Neural progenitor cell (in vitro differentiated cells): ENCODE results near the gene NPM1. TPM values are rescaled to one million over a fixed set of nuclear protein-coding genes. Genes with fewer than 3 reads are reported as not detected.

Source experiments
- DNase-seq: peaks from one replicate; pipeline ENCODE4 v3.0.0-alpha.2; 2016; ENCODE audit warnings: low spot score
- H2AFZ ChIP-seq: fragments of 200-600 bp; sonication (generic); replicated peaks from 2 replicates; pipeline ENCODE4 v1.6.1; 2016; ENCODE audit warnings: antibody characterized with exemption
- H3F3A ChIP-seq: fragments of 200-600 bp; sonication (generic); 2 replicates; pipeline ENCODE4 v1.6.1; 2016; ENCODE audit warnings: antibody characterized with exemption, low read depth
- H3K27ac ChIP-seq: fragments of 200-600 bp; sonication (generic); 2 replicates; pipeline ENCODE4 v1.5.1; 2016; ENCODE audit warnings: mild to moderate bottlenecking
- H3K27me3 ChIP-seq: fragments of 200-600 bp; sonication (generic); 2 replicates; pipeline ENCODE4 v1.6.1; 2016; ENCODE audit warnings: mild to moderate bottlenecking, moderate library complexity
- H3K36me3 ChIP-seq: fragments of 200-600 bp; sonication (generic); 2 replicates; pipeline ENCODE4 v1.5.1; 2016
- H3K4me1 ChIP-seq: fragments of 200-600 bp; sonication (generic); 2 replicates; pipeline ENCODE4 v1.6.1; 2016; ENCODE audit warnings: mixed run types
- H3K4me2 ChIP-seq: fragments of 200-600 bp; sonication (generic); 2 replicates; pipeline ENCODE4 v1.6.1; 2016
- H3K4me3 ChIP-seq: fragments of 200-600 bp; sonication (generic); 2 replicates; pipeline ENCODE4 v1.5.1; 2016
- H3K79me2 ChIP-seq: fragments of 200-600 bp; sonication (generic); 2 replicates; pipeline ENCODE4 v1.6.1; 2016; ENCODE audit warnings: low read depth
- H3K9ac ChIP-seq: fragments of 200-600 bp; sonication (generic); 2 replicates; pipeline ENCODE4 v1.6.1; 2016
- H3K9me3 ChIP-seq: fragments of 200-600 bp; sonication (generic); 2 replicates; pipeline ENCODE4 v1.5.1; 2016; ENCODE audit warnings: low read depth
- H4K20me1 ChIP-seq: fragments of 200-600 bp; sonication (generic); 2 replicates; pipeline ENCODE4 v1.6.1; 2016; ENCODE audit warnings: low read depth
- H3K27ac Mint-ChIP-seq: 3 replicates; pipeline ENCODE4 v1.8.0; 2021; ENCODE audit warnings: mixed read lengths
- H3K27me3 Mint-ChIP-seq: 2 replicates; pipeline ENCODE4 v1.8.0; 2022; ENCODE audit warnings: low read depth, mild to moderate bottlenecking, inconsistent platforms, moderate library complexity, mixed read lengths; ENCODE audit not compliant: insufficient read depth
- H3K36me3 Mint-ChIP-seq: 3 replicates; pipeline ENCODE4 v1.8.0; 2021; ENCODE audit warnings: mixed read lengths
- H3K4me1 Mint-ChIP-seq: 3 replicates; pipeline ENCODE4 v1.8.0; 2021; ENCODE audit warnings: mixed read lengths
- H3K4me3 Mint-ChIP-seq: 3 replicates; pipeline ENCODE4 v1.8.0; 2021; ENCODE audit warnings: mild to moderate bottlenecking, moderate library complexity, mixed read lengths
- H3K9me3 Mint-ChIP-seq: 3 replicates; pipeline ENCODE4 v1.8.0; 2020; ENCODE audit warnings: mixed read lengths
- EZH2 ChIP-seq: fragments of 200-600 bp; sonication (generic); IDR thresholded peaks from 2 replicates; pipeline ENCODE4 v1.6.1; 2017; ENCODE audit warnings: antibody characterized with exemption, mild to moderate bottlenecking, moderate library complexity
- EZH2phosphoT487 ChIP-seq: fragments of 200-600 bp; sonication (generic); IDR thresholded peaks from 2 replicates; pipeline ENCODE4 v1.6.1; 2017; ENCODE audit warnings: antibody characterized with exemption
- total RNA-seq: library from RNA; depleted of rRNA; stranded (reverse); fragments of >200 nt; gene quantifications from 2 replicates; pipeline ENCODE4 v1.2.3, GENCODE V29; 2015; ENCODE audit warnings: low replicate concordance
- TF ChIP-seq, protein P1 (sequence below): fragments of 200-600 bp; sonication (generic); IDR thresholded peaks from 2 replicates; pipeline ENCODE4 v1.5.1; 2017; ENCODE audit warnings: antibody characterized with exemption, mild to moderate bottlenecking

NPM1 gene
- total RNA-seq, 1 donor from 2014 or later = 3,685 TPM

DNA sequence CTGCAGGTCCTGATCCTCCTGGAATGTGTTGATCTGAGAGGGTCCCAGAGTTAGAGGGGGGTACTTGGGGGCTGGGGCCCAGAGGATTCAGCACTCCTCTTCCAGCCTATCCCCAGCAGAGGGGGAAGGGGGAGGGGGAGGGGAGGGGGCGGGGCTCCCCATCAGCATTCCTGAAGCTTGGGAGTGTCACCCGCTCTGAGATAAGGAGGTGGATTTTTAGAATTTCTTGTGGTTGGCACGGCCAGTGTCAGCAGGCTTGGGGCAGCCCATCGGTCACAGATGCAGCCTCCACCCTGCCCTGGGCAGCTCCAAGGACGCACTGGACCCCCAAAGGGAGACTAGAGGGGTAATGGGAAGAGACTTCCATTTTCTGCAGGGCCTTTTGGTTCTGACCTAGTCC lies 37.1 kb downstream of the NPM1 start:
- Histone ChIP-seq H2AFZ (no peak overlapping the region), H3K9ac (no peak overlapping the region), H3K27ac (no peak overlapping the region), H3K27me3 (peaks cover 39% of the 10 kb centered on the region), H3K4me2 (no peak overlapping the region), H3K9me3 (no peaks in the 10 kb centered on the region), H3K4me1 (peaks cover 15% of the 10 kb centered on the region), H3K36me3 (no peaks in the 10 kb centered on the region), H3F3A (peaks cover 12% of the 10 kb centered on the region), H4K20me1 (peaks cover 32% of the 10 kb centered on the region), H3K4me3 (no peak overlapping the region), H3K79me2 (no peaks in the 10 kb centered on the region)
- TF ChIP-seq, protein P1, sequence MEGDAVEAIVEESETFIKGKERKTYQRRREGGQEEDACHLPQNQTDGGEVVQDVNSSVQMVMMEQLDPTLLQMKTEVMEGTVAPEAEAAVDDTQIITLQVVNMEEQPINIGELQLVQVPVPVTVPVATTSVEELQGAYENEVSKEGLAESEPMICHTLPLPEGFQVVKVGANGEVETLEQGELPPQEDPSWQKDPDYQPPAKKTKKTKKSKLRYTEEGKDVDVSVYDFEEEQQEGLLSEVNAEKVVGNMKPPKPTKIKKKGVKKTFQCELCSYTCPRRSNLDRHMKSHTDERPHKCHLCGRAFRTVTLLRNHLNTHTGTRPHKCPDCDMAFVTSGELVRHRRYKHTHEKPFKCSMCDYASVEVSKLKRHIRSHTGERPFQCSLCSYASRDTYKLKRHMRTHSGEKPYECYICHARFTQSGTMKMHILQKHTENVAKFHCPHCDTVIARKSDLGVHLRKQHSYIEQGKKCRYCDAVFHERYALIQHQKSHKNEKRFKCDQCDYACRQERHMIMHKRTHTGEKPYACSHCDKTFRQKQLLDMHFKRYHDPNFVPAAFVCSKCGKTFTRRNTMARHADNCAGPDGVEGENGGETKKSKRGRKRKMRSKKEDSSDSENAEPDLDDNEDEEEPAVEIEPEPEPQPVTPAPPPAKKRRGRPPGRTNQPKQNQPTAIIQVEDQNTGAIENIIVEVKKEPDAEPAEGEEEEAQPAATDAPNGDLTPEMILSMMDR = no peak
- no peak for TF ChIP-seq EZH2phosphoT487
- no peak for TF ChIP-seq EZH2
- peak; percentile 38 for DNase-seq
- Mint-ChIP-seq H3K27ac (no peak overlapping the region), H3K4me1 (peaks cover 55% of the 10 kb centered on the region), H3K27me3 (peaks cover 22% of the 10 kb centered on the region), H3K4me3 (no peak overlapping the region), H3K9me3 (no peaks in the 10 kb centered on the region), H3K36me3 (no peaks in the 10 kb centered on the region)

DNA sequence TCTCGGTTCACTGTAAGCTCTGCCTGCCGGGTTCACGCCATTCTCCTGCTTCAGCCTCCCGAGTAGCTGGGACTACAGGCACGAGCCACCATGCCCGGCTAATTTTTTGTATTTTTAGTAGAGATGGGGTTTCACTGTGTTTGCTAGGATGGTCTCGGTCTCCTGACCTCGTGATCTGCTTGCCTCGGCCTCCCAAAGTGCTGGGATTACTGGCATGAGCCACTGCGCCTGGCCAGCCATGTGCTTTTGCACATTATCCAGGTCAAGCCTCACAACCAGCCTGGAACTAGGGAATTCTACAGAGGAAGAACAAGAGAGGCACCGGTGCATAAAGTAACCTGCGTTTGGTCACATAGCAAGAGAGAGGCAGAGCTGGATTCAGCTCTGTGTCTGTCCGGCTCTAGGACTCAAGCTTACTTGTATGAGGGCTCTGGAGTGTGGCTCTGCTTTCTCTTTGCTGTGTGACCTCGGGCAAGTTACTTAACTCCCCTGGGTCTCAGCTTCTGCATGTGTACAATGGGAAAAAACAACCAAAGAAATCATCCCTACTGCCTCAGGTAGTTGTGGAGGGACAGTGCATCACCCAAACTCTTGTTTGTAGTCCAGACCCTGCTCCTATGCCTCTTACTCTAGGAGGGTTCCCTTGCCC lies 38.1 kb downstream of the NPM1 start:
- DNase-seq = no peak
- no peaks in the 10 kb centered on the region for H3K36me3 ChIP-seq
- Mint-ChIP-seq H3K4me3 (no peak overlapping the region), H3K36me3 (no peaks in the 10 kb centered on the region), H3K9me3 (no peaks in the 10 kb centered on the region), H3K27ac (no peak overlapping the region), H3K4me1 (peaks cover 51% of the 10 kb centered on the region), H3K27me3 (peaks cover 24% of the 10 kb centered on the region)
- peaks cover 24% of the 10 kb centered on the region for H4K20me1 ChIP-seq
- H3K4me1 ChIP-seq = peaks cover 8% of the 10 kb centered on the region
- no peak overlapping the region for H3K9ac ChIP-seq
- no peak overlapping the region for H3K27ac ChIP-seq
- H3K4me3 ChIP-seq = no peak overlapping the region
- TF ChIP-seq, protein P1 = no peak
- TF ChIP-seq EZH2phosphoT487 = no peak
- TF ChIP-seq EZH2 = no peak
- no peaks in the 10 kb centered on the region for H3K9me3 ChIP-seq
- no peak overlapping the region for H2AFZ ChIP-seq
- H3F3A ChIP-seq = peaks cover 6% of the 10 kb centered on the region
- peaks cover 29% of the 10 kb centered on the region for H3K27me3 ChIP-seq
- no peaks in the 10 kb centered on the region for H3K79me2 ChIP-seq
- H3K4me2 ChIP-seq = no peak overlapping the region

DNA sequence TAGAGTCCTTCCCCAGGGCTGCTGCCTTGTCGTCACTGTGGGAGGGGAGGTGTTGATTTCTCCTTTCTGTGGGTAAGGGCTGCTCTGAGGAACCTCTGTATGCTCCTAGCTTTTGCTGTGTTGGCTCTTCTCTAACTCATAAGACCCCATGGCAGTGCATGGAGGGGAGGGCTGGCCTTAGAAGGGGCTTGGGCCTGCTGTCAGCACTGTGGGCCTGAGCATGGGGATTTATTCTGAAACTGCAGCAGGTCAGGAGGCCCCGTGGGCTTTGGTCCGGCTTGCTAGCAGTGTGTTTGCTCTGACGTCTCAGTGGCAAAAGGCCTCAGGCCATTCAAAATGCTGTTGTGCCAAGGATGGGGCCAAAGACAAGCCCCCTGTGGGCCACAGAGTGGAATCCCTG lies 38.6 kb downstream of the NPM1 start:
- H4K20me1 ChIP-seq = peaks cover 18% of the 10 kb centered on the region
- Mint-ChIP-seq H3K27me3 (peaks cover 20% of the 10 kb centered on the region), H3K4me1 (peaks cover 45% of the 10 kb centered on the region), H3K9me3 (no peaks in the 10 kb centered on the region), H3K4me3 (no peak overlapping the region), H3K27ac (no peak overlapping the region), H3K36me3 (no peaks in the 10 kb centered on the region)
- H3K4me1 ChIP-seq = peaks cover 3% of the 10 kb centered on the region
- H3K4me2 ChIP-seq = no peak overlapping the region
- H3K4me3 ChIP-seq = no peak overlapping the region
- no peaks in the 10 kb centered on the region for H3K79me2 ChIP-seq
- DNase-seq = no peak
- H3F3A ChIP-seq = peaks cover under 1% of the 10 kb centered on the region
- H3K9me3 ChIP-seq = no peaks in the 10 kb centered on the region
- H3K9ac ChIP-seq = no peak overlapping the region
- TF ChIP-seq, protein P1 = no peak
- no peak for TF ChIP-seq EZH2
- TF ChIP-seq EZH2phosphoT487 = no peak
- H3K27me3 ChIP-seq = peaks cover 23% of the 10 kb centered on the region
- H2AFZ ChIP-seq = no peak overlapping the region
- H3K27ac ChIP-seq = no peak overlapping the region
- no peaks in the 10 kb centered on the region for H3K36me3 ChIP-seq
